HG03460 (cell line): ENCODE measurements around the gene NXPH4.
A peak's percentile ranks its signal among the peaks of the same experiment; 100 is the strongest.

ENCODE experiments used
- ATAC-seq: cut with Tn5 transposase; IDR thresholded peaks from one replicate; pipeline ENCODE4 v1.9.1; 2021; ENCODE audit not compliant: unreplicated experiment

Gene NXPH4

DNA sequence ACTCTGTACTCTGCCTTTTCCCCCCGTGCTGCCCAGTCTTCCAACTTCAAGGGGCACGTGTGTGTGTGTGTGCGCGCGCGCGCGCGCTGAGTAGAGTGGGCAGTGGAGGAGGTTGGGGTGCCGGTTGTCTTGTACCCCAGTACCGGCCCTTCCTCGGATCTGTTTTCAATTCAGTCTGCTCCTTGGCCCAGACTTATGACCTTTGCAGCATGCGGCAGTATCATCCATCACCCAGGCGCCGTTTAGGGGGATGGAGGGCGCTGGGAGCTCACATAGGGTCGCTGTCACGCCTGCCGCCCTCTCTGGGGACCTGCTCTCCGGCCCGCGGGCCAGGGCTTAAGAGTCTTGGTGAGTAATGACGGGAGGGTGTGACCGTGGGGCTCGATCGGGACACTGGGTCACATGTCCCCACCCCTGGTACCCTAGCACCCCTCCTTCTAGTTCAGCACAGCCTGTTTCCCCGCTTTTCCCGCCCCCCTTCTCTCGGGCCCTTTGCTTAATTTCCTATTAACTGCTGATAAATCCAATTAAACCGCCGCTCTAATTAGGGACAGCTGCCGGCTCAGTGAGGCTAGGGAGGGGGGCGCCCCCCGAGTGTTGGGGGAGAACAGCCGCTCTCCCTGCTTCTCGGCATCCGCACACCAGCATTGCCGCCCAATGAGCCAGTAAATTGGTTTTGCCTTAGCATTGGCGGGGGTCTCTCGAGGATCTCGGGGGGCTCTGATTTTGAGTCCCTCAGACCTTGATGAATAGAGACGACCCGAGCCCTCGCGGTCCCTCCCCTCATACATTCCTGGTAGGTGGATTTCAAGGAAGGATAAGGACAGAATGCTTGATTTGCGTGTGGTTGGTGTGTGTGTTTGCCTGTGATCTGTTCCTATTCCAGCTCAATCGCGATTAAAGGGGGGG is 25.1 kb downstream of the NXPH4 start:
- ATAC-seq = no peak

DNA sequence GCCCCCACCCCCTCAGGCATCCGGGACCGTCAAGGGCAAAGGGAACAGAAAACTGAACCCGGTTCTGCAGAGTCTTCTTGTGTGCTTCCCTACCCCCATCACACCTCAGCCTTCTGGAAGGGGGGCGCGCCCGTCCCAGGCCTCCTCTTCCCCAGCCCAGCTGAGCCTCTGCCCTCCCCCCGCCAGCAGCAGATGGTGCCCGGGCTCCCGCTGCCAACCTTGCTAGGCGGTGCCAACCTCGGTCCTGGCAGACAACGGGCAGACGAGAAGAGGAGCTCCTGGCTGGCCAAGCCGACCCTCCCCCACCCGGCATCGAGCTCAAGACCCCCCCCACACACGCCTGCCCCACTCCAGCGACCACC is 25.7 kb downstream of the NXPH4 start:
- ATAC-seq = no peak

DNA sequence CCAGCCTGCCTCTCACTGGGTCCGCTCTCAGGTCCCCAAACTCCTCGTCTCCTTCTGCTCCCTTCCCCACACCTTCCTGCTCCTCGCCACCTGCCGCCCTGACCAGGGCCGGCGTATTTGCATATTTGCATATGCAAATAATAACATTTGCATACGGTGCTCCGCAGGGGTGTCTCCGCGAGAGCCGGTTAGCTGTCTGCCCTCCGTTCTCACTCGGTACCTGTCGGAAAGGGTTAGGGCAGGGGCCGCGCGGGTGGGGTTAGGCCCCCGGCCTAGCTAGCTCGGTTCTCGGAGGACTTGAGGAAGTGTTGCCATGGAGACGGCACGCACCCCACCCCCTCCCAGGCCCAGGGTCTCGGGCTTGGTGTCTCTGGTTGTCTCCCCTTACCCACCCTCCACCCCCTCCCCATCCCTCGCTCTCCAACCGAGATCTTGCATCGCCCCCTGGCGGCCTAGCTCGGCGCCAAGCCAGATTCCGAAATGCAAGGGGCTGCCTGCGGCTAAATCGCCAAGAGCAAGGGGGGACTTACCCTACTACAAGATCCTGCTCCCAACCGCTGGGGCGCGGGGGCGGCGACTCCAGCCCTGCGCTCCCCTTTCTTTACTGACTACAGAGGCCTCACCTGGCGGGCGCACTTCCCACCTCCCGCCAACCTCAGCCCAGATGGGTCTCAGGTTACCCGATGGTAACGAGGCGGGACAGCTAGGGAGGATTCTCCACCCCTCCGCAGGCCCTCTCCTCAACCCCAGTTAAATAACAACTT is 26.3 kb downstream of the NXPH4 start:
- peak; percentile 40 for ATAC-seq

DNA sequence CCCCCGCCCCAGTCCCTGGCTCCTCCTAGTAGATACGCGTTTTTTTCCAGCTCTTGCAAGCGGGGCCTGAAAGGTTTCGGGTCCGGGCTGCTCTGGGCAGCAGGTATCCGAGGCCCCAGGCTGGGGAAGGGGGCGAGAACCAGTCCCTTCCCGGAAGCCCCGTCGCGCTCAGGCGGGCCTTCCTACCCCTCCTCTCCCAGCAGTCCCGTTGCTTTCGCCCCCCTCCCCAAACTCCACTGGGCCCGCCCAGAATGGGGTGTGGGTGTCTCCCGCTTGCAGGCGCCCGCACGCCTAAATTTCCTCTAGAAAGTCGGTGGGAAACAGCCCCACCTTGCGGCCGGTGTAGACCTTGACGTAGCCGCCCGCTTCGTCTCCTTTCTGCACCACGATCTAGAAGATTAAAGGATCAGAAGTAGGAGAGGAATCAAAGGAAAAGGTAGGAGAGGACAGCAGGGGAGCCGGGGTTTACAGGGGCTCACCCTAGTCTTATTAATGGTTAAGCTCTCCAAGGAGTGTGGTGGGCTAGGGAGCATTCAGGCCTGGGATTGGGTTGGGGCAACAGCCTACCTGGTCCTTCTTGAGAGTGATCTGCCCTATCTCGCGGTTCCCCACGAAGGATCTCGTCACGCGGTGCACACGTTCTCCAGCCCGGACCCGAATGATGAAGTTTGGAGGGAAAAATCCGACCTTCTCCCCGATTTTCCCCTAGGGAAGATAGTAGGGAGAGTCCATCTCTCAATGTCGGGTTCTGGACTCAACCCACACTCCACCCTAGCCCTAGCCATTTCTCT is 27.1 kb downstream of the NXPH4 start:
- no peak for ATAC-seq

DNA sequence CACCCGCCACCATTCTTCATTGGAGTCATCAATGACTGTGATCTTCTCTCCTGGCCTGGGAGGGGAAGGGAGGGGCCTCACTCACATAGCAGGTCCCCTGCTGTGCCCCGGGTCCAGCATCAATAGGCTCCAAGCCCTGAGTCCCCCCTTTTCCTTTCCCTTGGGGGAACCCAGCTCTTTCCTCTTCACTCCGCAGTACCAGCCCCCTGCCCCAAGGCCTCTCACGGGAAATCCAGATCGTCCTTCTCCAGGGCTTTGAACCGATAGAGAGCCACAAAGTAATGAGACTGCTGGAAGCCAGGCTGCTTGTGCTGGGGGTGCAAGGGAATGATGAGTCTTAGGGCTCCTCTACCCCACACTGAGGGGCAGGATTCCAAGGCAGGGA is 27.7 kb downstream of the NXPH4 start:
- ATAC-seq = no peak

DNA sequence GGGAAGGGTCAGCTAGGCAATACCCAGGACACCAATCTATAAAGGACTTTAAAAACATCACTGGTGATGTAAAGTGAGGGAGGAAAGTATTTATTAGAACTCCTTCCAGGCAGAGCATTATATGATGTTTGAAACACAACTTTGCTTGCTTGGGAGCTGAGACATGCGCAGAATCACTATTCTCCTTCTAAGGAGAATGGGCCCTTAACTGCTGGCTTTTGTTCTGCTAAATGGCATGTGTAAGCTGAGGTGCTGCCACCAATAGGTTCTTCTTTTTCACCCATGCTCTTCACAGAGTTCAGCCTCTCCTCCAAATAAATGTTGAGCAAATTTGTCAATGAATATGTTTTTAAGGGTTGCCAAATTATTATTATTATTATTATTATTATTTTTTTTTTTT is 30.4 kb downstream of the NXPH4 start:
- ATAC-seq = no peak

DNA sequence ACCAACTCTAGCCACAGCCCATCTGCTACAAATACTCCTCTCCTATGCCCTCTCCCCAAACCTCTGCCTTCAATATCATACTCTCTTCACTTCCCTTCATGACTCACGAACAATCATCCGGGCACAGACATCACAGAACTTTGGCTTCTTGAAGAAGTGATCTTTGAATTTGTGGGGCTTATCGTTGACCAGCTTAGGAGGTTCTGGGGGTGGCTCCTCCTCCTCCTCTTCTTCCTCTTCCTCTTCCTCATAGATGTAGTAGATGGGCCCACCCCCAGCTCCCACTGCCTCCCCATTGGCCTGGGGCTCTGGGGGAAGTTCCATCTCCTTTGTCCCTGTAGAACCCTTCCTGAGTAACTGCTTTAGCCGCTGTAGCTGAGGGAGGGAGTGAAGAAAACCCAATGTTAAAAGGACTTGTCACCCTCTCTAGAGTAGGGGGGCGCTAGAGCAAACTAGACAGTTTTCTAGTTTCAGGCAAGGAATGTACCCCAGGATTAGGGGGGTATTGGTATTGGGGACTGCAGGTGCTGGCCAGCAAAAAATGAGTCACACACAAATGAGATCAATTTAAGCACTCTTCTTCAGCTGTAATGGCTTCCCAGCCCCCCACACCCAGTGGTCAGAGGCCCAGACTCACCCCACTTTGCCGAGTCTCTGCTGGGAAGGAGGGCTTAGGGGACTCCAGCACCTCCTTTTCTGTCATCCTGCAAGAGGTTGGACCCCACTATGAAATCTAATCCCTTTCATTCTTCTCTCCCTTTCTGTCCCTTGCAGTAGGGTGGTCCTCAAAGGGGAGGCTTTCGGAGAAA is 32.5 kb downstream of the NXPH4 start:
- no peak for ATAC-seq

DNA sequence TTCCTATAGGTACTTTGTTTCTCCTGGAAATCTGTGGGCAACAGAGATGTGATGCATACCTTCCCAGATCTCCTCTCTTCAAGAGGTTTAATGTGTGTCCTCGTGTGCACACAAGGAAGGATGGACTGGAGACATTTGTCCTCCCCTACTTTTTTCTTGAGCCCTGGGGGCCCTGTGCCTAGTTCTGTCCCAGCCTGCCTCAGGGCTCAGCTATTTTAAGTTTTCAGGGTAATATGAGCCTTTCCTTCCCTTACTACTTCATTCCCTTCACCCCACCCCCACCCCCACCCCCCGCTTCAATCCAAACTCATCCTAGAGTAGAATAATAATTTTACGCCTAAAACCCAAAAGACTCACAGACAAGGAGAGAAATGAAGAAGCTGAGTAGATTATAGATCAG is 33.9 kb downstream of the NXPH4 start:
- no peak for ATAC-seq

DNA sequence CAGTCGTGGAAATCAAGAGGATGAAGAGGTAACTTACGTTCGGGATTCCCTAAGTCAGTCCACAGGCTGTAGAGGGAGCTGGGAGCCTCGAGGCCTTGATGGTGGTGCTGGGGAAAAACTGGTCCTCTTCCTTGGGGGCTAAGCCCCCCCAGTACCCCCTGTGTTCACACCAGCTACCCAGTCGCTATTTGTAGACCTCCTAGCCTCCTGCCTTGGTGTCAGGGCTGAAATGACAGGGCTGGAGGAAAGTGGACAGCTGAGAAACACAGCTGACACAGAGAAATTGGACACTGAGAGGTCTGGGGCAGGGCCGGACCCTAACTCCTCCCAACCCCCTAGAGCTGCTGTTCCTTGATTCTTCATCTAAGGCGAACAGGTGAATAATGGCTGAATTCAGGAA is 34.4 kb downstream of the NXPH4 start, which contains the start of gene STAC3:
Gene STAC3 (minus strand): TSS at position 232 of the 400 bp plus-strand sequence. CDS start 1,551 bp downstream, outside the sequence.
- ATAC-seq = no peak

DNA sequence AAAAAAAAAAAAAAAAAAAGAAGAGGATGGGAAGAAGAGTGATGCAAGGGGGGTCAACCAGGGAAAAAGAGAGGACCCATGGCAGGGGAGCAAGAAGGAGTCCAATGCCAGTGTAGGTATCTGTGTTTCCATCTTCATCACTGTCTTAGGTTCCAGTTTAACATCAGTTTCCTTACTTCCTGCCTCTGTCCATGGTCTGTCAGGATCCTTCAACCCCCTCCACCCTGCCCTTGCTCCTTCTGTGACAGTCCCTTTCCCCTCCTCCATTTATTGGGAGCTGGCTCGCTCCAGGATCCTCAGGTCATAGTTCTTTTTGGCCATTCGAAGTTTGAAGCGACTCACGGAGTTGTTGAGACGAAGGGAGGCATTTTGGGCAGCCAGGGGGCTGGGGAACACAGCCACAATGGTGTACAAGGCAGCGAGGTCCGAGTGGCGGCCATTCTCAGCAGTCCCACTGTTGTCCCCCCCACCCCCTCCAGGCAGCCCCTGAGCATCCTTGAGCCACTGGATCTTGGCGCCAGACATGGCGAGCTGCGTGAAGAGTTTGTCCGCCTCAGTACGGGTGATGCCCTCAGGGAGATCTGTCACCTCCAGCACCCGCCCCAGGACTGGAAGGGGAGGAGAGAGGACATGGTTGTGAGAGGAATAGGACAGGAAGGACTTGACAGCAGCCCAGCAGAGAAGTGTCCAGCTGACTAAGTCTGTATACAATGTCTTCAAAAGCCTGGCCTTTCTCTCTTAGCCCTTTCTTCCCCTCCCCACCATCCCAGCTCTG is 38.1 kb downstream of the NXPH4 start:
- no peak for ATAC-seq

DNA sequence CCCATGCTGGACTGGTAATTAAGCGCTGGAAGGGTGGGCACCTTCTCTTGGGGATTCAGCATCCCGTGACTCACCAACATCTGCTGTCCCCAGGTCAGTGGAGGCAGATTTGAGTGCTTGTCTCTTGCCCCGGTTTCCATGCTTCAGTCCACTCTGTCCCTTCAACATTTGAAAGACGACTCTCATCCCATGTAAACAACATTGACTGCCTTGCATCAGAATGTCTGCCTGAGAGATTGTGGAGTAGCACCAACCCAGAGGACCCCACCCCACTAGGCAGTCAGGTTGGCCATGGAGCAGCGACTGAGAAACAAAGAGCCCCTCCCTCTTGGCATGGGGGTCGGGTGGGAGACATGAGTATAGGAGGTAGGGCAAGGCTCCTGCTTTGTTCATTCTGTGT is 39.3 kb downstream of the NXPH4 start:
- ATAC-seq = no peak

DNA sequence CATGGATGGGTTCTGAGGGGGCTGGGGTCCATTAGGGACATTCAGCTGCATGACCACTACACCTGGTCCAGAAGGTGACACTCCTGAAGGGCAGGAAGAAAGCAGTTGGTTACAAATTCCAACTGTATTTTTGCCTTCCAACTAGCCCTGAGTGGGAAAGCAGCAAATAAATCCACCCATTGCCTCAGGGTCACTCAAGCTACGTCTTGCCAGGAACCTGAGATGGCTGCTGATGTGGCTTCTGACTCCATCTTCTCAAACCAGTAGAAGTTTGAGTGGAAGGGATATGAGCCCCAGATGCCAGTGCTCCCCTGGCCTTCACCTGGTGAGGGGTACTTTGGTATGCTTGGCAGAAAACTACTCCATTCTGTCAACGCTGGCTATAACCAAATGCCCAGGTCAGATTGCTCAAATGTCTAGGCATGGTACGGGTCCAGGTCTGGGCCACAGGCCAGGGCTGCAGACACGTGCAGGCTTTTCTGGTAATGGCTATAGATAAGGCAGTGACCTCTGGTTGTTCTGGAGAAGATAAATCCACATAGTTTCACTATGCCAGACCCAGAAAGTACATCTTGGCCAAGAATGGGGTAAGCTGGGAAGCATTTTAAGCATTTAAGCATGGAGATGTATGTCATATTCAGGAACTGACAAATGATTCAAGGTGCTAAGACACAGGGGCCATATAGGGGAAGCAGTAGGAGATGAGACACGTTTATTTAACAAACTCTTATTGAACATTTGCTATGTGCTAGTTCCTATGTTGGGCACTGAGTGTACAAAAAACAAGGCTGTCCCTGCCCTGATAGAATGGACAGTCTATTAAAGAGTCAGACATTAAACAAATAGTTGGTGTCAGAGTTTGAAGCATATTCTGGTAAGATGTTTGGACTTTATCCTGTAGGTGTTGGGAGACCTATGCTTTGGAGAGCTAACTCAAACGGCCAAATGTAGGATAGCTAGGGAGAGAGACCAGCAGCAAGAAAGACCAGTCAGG is 42.7 kb downstream of the NXPH4 start:
- ATAC-seq = no peak

DNA sequence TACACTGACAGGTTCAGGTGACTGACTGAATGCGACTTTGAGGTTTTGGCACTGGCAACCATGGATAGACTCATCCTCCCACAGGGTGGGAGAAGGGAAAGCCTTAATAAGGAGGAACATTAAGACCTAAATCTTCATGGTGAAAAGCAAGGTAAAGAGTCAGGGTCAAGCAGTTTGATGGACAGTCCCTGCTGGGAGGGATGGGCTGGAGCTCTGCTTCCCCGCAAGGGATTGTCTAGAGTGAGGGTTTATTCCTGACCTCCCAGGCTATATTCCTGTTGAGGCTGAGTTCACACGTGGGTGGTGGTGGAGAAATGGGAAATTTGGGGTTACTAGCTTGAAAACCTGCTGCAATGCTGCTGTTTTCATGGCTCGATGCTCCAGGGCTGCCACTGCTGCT is 43.8 kb downstream of the NXPH4 start:
- ATAC-seq = no peak

DNA sequence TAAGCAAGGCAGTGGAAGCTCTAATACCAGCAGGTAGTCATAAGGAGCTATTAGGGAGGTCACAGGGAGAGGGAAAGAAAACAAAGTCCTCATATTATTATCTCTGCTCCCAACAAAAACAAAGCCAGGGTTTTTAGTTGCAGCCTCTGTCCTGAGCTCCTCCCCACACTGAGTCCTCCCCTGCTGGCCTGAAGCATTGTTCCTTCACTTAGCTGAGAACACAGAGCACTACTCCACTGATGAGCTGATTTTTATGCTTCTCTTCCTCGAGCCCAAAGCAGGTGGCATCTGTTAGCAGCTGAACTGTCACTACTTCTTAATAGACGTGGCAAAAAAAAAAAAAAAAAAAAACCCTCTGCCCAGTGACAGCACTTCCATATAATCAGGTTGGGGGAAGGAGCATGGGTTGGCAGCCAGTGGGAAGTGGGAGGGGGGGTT is 44.9 kb downstream of the NXPH4 start:
- no peak for ATAC-seq

DNA sequence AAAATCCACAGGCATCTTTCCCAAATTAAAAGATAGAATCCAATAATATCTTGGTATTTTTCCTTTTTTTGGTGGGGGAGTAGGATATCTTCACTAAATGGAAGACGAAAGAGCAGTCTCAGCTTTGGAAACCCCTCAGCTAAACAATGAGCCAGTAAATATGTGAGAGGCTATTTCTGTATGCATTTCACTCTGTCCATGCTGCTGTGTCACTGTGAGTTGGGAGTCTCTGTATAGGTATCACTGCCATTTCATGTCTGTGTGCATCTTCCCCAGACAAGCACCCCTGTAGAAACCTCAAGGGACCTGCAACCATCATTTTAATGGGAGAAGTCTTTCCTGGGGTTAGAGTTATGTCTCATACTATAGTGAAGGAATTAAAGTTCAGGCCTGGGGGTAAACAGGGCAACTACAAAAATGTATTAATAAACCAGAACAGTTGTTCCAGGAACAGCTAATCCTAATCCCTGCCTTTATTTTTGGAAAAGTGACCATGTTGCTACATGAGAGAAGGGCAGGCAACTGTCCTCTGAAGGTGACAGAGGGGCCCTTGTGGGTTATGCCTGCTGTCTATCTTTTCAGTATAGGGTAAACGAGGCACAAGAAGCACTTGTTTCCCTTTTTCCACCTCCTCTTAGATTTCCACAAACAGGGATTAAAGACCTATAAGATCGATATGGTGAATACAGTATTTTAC is 45.7 kb downstream of the NXPH4 start:
- ATAC-seq = no peak

DNA sequence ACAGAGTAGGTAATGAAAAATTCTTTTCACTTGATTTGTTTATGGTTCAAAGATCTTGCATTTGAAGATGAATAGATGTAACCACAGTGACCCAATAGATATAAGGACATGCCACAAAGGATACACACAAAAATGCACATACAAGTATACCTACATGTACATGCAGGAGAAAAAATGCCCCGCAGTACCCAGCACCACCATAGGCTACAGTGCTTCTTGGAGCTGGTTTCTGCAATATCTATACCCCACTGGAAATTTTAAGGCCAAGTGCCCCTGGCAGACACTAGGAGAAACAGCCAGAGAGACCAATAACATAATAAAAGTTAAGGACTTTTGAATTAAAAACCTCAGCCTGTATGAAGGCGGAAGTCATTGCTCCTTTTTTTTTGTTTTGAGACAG is 46.5 kb downstream of the NXPH4 start:
- no peak for ATAC-seq

DNA sequence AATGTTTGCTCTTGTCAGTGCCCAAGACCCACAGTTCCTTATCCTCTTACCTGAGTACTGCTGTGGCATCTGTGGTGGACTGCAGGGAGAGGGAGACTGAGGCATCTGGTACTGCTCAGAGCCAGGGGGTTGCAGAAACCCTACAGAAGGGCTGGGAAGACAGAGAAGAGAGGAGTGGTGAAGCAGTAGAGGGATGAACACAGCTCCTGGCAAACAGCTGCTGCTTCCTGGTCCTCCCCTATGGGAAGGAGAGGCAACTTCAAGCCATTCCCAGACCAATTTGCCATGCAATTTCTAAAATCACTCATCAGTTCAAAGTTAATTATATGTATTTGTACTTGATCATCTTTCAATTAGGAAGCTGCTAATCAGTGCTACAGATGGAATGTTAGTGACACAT is 50.1 kb downstream of the NXPH4 start:
- ATAC-seq = no peak

DNA sequence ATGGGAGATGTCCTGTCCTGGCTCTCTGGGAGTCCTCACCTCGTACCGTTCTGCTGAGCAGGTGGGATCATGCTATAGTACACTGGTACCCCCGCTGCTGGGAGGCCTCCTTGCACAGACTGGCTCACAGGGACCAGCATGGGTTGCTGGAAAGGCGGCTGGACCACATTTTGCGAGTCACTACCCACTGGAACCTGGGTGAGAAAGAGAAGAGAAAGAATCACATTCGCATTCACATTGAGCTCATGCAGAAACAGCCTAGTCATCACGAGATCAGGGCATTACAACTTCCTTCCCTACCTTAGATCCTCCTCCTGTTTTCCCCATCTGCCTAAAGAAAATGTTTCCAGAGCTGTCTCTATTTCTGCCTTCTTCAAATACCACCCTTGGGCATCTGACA is 51.7 kb downstream of the NXPH4 start:
- no peak for ATAC-seq
